CMK (cell line): ENCODE results near the gene CST11.
"Not testable (repeated sequence)": the region's sequence is repeated elsewhere in the genome, so short reads cannot be mapped to it uniquely, and the experiment has no call there.

Experiments
- DNase-seq: peaks from one replicate; pipeline ENCODE4 v3.0.0-alpha.2; 2010; ENCODE audit warnings: low read depth

CST11 gene

DNA sequence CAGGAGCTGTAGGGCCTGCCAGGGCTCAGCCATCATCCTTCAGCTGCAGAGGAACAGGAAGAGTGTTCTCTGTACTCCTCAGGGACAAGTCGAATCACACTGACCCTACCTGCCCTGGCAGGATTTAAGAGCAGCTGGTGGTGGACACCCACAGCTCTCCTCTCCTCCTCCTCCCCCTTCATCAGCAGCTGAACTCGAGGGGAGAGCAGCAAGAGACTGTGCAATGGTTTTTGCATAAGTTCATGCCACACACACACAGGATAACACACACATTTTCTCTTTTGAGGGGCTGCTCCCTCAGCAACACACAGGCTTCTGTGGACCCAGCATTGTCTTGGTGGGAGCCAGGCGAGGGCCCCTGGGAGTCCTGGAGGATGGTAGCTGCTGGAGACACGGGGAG is at the start of gene CST11:
TSS of gene CST11 (minus strand) at position 101 of the 400 bp plus-strand sequence. CDS start at position 36, 65 bp downstream.
- no peak for DNase-seq

GRCh38 chr20:23501926-23502325 is 49.2 kb upstream of the CST11 start:
- no peak for DNase-seq

DNA sequence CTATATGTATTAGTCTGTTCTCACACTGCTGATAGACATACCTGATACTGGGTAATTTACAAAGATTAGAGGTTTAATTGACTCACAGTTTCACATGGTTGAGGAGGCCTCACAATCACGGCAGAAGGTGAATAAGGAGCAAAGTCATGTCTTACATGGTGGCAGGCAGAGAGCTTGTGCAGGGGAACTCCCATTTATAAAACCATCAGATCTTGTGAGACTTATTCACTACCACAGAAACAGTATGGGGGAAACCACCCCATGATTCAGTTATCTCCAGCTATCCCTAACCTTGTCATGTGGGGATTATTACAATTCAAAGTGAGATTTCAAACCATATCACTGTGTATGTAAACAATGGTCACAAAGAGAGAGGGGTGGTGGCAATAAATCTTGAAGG is 44.9 kb upstream of the CST11 start:
- DNase-seq = no peak

GRCh38 chr20:23493172-23493772 is 40.6 kb upstream of the CST11 start:
- no peak for DNase-seq

DNA sequence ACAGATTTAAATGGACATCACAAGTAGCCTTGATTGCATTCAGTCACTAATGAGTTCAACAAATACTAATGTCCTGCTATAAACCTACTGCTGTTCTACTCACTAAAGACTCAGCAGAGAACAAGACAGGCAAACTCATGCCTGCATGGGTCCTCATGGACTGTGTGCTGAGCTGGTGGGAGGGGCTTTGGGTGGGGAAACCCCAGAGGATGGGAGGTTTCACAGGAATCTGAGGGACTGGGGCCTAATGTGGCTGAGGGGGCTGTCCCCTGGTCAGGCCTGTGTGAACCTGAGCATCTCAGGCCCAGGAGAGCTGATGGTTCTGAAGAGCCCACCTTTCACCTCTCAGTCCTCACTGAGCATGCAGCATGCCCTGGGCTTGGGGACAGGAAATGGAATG is 39.6 kb upstream of the CST11 start:
- no peak for DNase-seq

- DNase-seq = no peak
Measured at GRCh38 chr20:23490817-23491216, 38.1 kb upstream of the CST11 start, which contains the start of gene CST8. CST8 (plus strand) TSS chr20:23491117; CDS start chr20:23491668, 551 bp downstream.

- DNase-seq = no peak
Measured at GRCh38 chr20:23488996-23489395, 36.3 kb upstream of the CST11 start.

DNA sequence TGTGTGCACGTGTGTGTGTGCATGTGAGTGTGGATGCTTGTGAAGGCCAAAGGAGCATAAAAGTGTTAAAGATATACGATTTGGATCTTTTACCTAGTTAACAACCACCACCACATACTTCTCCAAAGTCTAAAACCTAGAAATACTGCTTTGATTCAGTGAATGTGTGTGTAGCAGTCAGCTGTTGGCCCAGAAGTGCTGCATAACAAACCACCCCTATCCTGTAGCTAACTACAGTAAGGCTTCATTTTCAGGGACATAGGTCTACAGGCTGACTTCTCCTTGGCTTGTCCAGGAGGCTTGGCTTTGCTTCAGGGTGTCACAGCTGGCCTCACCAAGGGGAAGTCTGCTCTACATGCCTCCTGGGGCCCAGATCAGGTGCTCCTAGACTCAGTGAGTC is 35.8 kb upstream of the CST11 start:
- no peak for DNase-seq

DNA sequence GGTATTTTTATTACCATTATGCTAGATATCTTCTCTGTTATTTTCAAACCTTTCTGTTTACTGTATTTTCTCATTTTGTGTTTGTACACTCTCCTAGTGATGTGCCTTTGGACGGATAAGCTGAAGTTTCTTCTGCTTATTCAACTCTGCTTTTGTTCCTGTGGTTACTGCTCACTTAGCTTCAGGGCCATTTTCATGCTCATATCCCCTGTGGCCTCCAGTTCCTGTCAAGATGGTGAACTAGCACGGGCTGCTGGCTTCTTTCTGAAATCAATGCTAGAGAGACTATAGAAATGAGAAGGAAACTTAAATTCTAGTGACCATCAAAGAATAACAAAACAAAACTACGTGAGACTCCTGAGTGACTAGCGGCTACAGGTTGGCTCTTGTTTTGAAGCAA is 31.4 kb upstream of the CST11 start:
- no peak for DNase-seq

- no peak for DNase-seq
Measured at GRCh38 chr20:23482138-23482537, 29.5 kb upstream of the CST11 start.

- DNase-seq = no peak
Measured at GRCh38 chr20:23479043-23479442, 26.4 kb upstream of the CST11 start.

DNA sequence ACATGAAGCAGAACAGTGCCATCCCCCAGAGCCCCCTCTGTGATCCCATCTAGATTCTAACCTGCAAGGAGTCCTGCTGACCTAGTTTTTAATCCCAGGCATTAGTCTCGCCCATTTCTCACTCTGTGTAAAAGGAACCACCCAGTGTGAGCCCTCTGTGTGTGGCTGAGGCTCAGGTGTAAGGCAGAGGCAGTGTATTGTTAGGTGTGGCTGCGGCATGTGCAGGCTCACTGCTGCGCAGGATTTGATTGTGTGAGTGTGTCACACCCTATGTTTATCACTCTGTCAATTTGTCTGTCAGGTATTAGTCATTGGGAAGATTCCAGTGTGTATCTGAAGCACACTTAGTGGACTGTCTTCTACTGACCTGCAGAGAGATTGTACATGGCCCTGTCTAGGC is 24.5 kb upstream of the CST11 start:
- DNase-seq = no peak

- no peak for DNase-seq
Measured at GRCh38 chr20:23476015-23476754, 23.5 kb upstream of the CST11 start.

- DNase-seq = no peak
Measured at GRCh38 chr20:23475395-23475794, 22.7 kb upstream of the CST11 start.

DNA sequence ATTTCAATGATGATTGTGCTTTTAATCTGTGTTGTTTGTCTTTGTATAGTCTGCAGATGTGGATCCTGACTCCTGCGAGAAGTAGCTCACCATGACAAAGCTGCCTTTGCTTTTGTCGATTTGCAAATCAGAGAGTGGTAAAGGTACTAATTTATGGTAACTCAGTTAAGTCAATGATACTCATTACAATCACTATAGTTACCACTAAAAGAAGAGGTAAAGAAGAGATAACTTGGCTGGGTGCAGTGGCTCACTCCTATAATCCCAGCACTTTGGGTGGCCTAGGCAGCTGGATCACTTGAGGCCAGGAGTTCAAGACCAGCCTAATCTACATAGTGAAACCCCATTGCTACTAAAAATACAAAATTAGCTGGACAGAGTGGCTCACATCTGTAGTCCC is 20.6 kb upstream of the CST11 start:
- not testable (repeated sequence) for DNase-seq

GRCh38 chr20:23472306-23472705 is 19.6 kb upstream of the CST11 start:
- not testable (repeated sequence) for DNase-seq

DNA sequence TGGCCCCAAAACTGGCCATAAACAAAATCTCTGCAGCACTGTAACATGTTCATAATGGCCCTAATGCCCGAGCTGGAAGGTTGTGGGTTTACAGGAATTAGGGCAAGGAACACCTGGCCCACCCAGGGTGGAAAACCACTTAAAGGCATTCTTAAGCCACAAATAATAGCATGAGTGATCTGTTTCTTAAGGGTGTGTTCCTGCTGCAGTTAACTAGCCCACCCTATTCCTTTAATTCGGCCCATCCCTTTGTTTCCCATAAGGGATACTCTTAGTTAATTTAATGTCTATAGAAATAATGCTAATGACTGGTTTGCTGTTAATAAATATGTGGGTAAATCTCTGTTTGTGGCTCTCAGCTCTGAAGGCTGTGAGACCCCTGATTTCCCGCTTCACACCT is 14.3 kb upstream of the CST11 start:
- DNase-seq = not testable (repeated sequence)

- no peak for DNase-seq
Measured at GRCh38 chr20:23461180-23461579, 8.5 kb upstream of the CST11 start.

DNA sequence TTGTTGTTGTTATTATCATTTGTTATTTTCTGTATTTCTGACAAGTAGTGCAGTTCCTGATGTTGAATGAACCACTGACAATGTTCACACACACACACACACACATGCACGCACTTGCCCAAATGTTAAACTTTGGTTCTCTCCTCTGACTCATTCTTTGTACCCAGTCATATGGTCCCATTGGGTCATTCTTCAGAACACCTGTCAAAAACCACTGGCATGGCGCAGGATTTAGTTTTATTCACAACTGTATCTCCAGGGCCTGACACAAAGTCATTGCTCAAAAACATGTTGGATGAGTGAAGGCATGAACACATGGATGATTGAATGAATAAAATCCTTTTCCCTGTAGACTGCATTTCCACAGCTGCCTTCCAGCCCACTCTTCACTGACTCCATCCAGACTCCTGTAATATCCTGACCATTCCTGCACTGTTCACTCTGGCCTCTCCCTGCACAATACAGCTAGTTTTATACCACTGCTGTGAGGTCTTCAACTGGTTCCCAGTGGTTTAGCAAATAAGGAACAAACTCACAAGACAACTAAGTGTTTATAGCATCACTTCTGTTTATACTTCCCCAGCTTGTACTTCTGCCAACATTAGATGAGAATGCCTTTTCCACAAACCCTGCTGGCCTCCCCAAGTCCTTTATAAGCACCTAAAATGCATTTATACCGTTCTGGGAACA is 6.9 kb upstream of the CST11 start:
- no peak for DNase-seq

DNA sequence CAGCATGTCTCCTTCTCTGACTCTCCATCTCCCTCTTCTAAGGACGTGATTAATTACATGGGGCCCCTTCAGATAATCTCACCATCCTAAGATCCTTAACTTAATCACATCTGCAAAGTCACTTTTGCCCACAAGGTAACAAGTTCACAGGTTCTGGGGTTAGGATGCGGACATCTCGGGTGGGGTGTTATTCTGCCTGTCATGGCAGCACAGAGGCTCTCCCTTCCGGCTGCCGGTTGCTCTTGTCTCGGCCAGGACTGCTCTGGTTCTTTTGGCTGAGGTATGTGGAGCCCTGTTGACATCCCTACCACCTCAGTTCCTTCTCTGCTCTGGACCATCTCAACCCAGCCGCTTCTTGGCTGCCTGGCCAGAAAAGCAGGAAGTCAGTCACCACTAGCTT is 4.2 kb upstream of the CST11 start:
- no peak for DNase-seq

DNA sequence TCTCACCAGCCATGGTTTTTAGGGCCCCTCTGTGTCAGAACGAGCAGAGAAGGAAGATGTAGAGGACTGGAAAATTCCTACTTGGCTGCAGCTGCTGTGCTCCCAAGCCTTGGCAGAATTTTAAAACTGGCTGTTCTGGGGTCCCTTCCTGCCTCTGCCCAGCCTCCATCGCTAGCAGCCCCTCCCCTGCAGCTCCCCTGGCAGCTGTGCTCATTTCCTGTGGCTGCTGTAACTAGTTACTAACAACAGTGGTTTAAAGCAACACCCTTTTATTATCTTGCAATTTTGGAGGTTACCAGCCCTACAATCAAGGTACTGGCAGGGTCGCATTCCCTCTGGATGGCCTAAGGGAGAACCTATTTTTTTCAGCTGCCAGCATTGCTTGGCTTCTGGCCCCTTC is 3.7 kb upstream of the CST11 start:
- DNase-seq = no peak

DNA sequence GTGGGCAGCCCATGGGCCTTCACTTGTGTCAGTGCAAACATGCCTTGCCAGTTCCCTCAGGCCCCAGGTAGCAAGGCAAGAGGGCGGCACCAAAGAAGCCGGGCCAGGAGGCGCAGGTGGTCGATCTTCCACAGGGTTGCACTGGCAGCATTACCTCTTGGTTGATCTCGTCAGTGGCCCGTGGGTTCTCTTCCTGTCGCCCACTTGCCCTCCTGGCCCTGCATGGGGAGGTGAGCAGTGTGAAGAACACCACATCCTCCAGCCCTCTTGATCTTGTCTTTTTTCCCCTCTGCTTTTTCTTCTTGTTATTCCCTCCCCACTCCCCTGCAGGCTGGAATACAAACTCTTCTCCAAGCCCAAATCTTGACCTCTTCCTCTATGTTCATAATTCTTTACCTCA is 3.0 kb upstream of the CST11 start:
- DNase-seq = no peak

DNA sequence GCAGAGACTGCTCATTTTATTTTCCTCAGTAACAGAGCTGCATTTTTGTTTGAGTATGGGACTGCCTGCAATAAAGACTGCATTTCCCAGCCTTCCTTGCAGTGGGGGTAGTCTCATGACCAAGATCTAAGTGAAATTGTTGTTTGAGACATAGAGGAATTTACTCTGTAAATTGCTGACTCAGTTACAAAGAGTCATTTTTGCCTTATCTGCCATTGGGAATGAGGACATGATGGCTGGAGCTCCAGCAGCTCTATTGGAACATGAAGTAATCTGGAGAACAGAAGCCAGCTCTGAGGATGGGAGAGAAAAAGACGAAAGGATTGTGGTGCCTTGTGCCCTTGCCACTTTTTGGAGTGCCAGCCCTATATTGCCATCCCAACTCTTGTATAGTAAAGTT is 2.1 kb upstream of the CST11 start:
- DNase-seq = no peak
